Gastroesophageal sphincter (tissue), 3 donors: ENCODE measurements around the gene PLEKHH3.

Source experiments
- POLR2A ChIP-seq, 2 donors: fragments of 450-650 bp; IDR thresholded peaks; one replicate each; pipeline ENCODE4 v1.6.1; 2017; ENCODE audit warnings: antibody characterized with exemption in 2 of 2, mild to moderate bottlenecking in 2 of 2, moderate library complexity in 1 of 2
- TF ChIP-seq, protein P1 (sequence below), 4 experiments: fragments of 200-600 bp in 2 of 4; fragments of 450-650 bp in 2 of 4; sonication (generic) in 1 of 4; IDR thresholded peaks; one replicate each; pipeline ENCODE4 v1.5.1; 2017 to 2019; ENCODE audit warnings: antibody characterized with exemption in 4 of 4, mild to moderate bottlenecking in 2 of 4, moderate library complexity in 2 of 4

DNA sequence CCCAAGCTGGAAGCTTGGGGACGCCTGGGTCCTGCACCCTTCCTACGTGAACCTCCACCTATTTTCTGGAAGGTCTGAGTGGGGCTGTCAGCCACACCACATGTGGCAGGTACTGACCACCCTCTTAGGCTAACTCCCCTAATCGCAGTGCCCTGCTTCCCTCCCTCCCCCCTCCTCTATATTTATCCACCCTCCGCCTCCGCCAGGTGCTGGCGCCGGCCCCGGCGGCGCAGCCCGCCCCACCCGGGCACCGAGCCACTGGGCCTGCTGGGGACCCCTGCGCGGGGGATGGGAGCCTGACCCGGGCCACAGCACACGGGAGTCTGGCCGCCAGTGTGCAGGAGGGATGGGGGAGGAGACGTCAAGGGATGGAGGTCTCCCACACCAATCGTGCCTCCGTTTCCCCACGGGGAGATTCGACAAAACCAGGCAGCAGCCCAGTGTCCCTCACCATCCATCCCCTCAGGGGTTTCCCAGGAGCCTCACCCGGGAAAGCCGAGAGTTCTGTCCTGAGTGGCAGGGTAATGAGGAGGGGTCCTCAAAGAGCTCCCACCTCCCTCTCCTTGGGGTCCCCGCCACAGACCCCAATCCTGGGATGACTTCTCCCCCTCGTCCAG lies 1.3 kb downstream of the PLEKHH3 start:
- TF ChIP-seq POLR2A (IDR thresholded peaks at IDR 0.05): no peak
- TF ChIP-seq, protein P1, sequence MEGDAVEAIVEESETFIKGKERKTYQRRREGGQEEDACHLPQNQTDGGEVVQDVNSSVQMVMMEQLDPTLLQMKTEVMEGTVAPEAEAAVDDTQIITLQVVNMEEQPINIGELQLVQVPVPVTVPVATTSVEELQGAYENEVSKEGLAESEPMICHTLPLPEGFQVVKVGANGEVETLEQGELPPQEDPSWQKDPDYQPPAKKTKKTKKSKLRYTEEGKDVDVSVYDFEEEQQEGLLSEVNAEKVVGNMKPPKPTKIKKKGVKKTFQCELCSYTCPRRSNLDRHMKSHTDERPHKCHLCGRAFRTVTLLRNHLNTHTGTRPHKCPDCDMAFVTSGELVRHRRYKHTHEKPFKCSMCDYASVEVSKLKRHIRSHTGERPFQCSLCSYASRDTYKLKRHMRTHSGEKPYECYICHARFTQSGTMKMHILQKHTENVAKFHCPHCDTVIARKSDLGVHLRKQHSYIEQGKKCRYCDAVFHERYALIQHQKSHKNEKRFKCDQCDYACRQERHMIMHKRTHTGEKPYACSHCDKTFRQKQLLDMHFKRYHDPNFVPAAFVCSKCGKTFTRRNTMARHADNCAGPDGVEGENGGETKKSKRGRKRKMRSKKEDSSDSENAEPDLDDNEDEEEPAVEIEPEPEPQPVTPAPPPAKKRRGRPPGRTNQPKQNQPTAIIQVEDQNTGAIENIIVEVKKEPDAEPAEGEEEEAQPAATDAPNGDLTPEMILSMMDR (IDR thresholded peaks at IDR 0.05): no peak
